Measurements from ENCODE around the gene BDNF.
A peak's percentile ranks its signal among the peaks of the same experiment; 100 is the strongest.

The BDNF gene

GRCh38 chr11:27716216-27716615 is 16.0 kb upstream of the BDNF start:
- no peak for DNase-seq (ENCODE audit: extremely low read depth, insufficient read length)
- H3K36me3 ChIP-seq (ENCODE audit: control insufficient read depth, insufficient read depth, low read length), result no peaks in the 10 kb centered on the region
- H3K4me3 ChIP-seq (replicated peaks; ENCODE audit: low read depth, low read length), result no peak overlapping the region
- no peak for TF ChIP-seq CTCF (IDR thresholded peaks at IDR 0.05; ENCODE audit: insufficient read depth, low read length, poor library complexity, severe bottlenecking)
- H3K27me3 ChIP-seq (replicated peaks; ENCODE audit: control insufficient read depth, insufficient read depth, low read length), result no peaks in the 10 kb centered on the region

GRCh38 chr11:27711725-27712124 is 11.5 kb upstream of the BDNF start:
- Histone ChIP-seq H3K36me3 (ENCODE audit: control insufficient read depth, insufficient read depth, low read length) (no peaks in the 10 kb centered on the region), H3K27me3 (replicated peaks; ENCODE audit: control insufficient read depth, insufficient read depth, low read length) (no peaks in the 10 kb centered on the region), H3K4me3 (replicated peaks; ENCODE audit: low read depth, low read length) (no peak overlapping the region)
- TF ChIP-seq CTCF (IDR thresholded peaks at IDR 0.05; ENCODE audit: insufficient read depth, low read length, poor library complexity, severe bottlenecking), result no peak
- DNase-seq (ENCODE audit: extremely low read depth, insufficient read length), result no peak

GRCh38 chr11:27710536-27710935 is 10.3 kb upstream of the BDNF start:
- H3K27me3 ChIP-seq (replicated peaks; ENCODE audit: control insufficient read depth, insufficient read depth, low read length), result no peaks in the 10 kb centered on the region
- DNase-seq (ENCODE audit: extremely low read depth, insufficient read length), result no peak
- no peak for TF ChIP-seq CTCF (IDR thresholded peaks at IDR 0.05; ENCODE audit: insufficient read depth, low read length, poor library complexity, severe bottlenecking)
- H3K4me3 ChIP-seq (replicated peaks; ENCODE audit: low read depth, low read length), result no peak overlapping the region
- no peaks in the 10 kb centered on the region for H3K36me3 ChIP-seq (ENCODE audit: control insufficient read depth, insufficient read depth, low read length)

GRCh38 chr11:27707676-27708075 is 7.4 kb upstream of the BDNF start:
- no peak for DNase-seq (ENCODE audit: extremely low read depth, insufficient read length)
- H3K36me3 ChIP-seq (ENCODE audit: control insufficient read depth, insufficient read depth, low read length), result no peaks in the 10 kb centered on the region
- no peak for TF ChIP-seq CTCF (IDR thresholded peaks at IDR 0.05; ENCODE audit: insufficient read depth, low read length, poor library complexity, severe bottlenecking)
- no peak overlapping the region for H3K4me3 ChIP-seq (replicated peaks; ENCODE audit: low read depth, low read length)
- no peaks in the 10 kb centered on the region for H3K27me3 ChIP-seq (replicated peaks; ENCODE audit: control insufficient read depth, insufficient read depth, low read length)

- TF ChIP-seq CTCF (IDR thresholded peaks at IDR 0.05; ENCODE audit: insufficient read depth, low read length, poor library complexity, severe bottlenecking), result peak; percentile 86
- DNase-seq (ENCODE audit: extremely low read depth, insufficient read length), result no peak
- Histone ChIP-seq H3K4me3 (replicated peaks; ENCODE audit: low read depth, low read length) (no peak overlapping the region), H3K27me3 (replicated peaks; ENCODE audit: control insufficient read depth, insufficient read depth, low read length) (no peaks in the 10 kb centered on the region), H3K36me3 (ENCODE audit: control insufficient read depth, insufficient read depth, low read length) (no peaks in the 10 kb centered on the region)
These were observed 5.9 kb upstream of the BDNF start for GRCh38 chr11:27705873-27706820.

All from GM06990 (cell line).